ENCODE results near the gene CPA1. TPM values are rescaled to one million over a fixed set of nuclear protein-coding genes. Genes with fewer than 3 reads are reported as not detected.

Gene CPA1
- total RNA-seq, 1 experiment from 2014 or later = 0.23 TPM

- no peak for DNase-seq (ENCODE audit: low read depth)
These were observed 27.1 kb upstream of the CPA1 start for GRCh38 chr7:130353196-130353595.

GRCh38 chr7:130356121-130356875 lies 24.0 kb upstream of the CPA1 start:
- DNase-seq (ENCODE audit: low read depth) = peak; percentile 100

GRCh38 chr7:130356876-130357611 lies 23.2 kb upstream of the CPA1 start:
- DNase-seq (ENCODE audit: low read depth) = peak; percentile 95

GRCh38 chr7:130358471-130358870 lies 21.8 kb upstream of the CPA1 start:
- DNase-seq (ENCODE audit: low read depth) = no peak

- no peak for DNase-seq (ENCODE audit: low read depth)
These were observed 20.9 kb upstream of the CPA1 start for GRCh38 chr7:130359276-130359857.

GRCh38 chr7:130360518-130360917 lies 19.8 kb upstream of the CPA1 start:
- DNase-seq (ENCODE audit: low read depth) = no peak

DNA sequence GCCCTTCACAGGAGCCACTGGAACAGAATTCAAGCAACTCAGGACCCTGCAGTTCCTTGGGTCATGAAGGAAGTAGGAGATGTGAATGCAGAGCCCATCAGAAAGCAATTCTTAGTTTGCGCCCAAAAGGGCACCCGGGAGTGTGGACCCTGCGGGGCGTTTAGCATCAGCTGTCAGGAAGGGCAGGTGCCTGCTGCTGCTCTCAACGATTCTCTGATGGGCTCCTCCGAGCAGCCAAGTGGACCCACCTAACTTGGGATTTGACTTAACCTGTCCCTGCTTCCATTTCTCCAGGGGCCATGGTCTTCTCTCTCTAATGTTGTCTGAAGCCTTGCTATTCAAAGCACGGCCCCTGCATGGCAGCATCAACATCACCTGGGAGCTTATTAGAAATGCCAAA lies 18.6 kb upstream of the CPA1 start:
- DNase-seq (ENCODE audit: low read depth) = no peak

DNA sequence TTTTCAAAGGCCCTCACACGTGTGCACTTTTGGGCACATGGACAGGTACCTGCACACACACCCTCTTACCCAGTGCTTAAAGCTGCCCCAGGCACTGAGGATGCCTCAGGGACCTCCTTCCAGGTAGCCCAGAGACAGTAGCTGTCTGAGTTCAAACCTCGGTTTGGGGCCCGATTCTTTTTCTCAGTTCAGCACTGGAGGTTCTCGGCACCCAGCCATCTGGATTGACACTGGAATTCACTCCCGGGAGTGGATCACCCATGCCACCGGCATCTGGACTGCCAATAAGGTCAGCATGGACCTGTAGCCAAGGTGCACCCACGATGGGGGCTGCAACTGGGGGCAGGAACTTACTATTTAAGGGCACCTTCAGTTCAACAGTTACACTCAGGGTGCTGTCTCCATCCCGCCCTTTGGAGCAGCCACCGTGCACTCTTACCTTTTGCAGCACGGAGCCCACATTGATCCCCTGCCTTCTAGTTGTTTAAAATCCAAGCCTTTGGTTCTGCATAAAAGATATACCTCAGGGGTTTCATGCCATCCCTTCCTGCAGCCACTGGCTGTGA lies 18.0 kb upstream of the CPA1 start:
- DNase-seq (ENCODE audit: low read depth) = no peak

GRCh38 chr7:130363026-130363847 lies 17.1 kb upstream of the CPA1 start:
- peak; percentile 100 for DNase-seq (ENCODE audit: low read depth)

GRCh38 chr7:130364451-130364850 lies 15.8 kb upstream of the CPA1 start:
- DNase-seq (ENCODE audit: low read depth) = no peak

- no peak for DNase-seq (ENCODE audit: low read depth)
These were observed 15.2 kb upstream of the CPA1 start for GRCh38 chr7:130365088-130365487.

DNA sequence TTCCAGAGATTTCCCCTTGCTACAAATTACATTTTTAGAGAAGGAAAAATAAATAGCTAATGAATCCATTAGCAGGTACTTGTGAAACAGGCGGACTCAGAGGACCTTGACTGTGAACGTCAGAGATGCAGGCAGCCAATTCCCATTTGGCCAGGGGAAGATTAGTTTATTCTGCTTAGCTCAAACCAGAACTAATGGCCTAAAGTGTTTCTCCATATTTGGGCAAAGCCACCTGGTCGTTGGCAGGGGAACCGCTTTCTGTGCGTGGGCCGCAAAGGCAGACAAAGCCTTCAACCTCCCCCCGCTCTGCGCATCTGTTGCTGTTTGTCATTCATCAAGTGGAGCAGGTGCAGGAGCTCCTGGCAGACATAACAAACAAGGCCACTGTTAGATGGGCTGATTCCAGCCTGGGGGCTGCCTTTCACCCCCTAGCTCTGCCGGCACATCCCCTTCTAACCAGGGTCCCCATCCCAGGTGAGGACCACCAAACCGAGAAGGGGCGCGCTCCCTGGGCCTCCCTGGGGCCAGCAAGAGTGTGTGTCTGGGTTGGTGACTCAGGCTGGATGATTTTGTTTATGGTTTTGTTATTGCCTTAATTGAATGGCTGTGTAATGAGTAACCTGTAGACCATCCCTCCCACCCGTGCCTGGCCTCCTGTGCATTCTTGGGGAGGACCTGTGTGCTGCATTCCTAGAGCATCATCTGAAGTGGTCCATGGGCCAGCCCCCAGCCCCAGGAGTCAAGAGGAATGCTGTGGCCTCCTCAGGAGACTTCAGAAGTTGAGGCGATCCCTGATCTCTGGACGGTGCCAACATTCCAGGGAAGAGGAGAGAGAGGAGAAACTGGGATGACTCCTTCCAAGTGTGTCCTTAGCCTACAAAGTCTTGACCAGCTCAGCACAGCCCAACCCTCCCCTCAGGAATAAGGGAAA lies 14.5 kb upstream of the CPA1 start:
- DNase-seq (ENCODE audit: low read depth) = peak; percentile 100

DNA sequence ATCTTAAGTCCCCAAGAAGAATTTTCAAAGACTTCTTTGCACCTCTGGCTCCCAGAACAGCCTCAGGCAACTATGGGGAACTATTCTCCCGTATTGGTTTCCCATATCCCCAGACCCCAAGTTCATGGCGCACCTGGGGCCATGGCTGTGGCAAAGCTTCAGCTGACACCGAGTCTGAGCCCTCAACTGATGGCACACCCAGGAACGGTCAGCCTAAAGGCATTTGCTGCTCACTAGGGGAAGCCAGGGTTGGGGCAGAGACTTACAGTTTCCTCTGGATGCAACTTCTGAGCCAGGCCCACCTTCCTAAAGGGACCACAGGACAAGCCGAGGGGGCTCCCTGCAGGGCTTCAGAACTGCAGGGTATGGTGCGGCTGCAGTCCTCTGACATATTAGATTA lies 13.7 kb upstream of the CPA1 start:
- peak; percentile 55 for DNase-seq (ENCODE audit: low read depth)

- DNase-seq (ENCODE audit: low read depth) = no peak
These were observed 13.1 kb upstream of the CPA1 start for GRCh38 chr7:130367088-130367755.

- no peak for DNase-seq (ENCODE audit: low read depth)
These were observed 12.2 kb upstream of the CPA1 start for GRCh38 chr7:130367836-130368746.

DNA sequence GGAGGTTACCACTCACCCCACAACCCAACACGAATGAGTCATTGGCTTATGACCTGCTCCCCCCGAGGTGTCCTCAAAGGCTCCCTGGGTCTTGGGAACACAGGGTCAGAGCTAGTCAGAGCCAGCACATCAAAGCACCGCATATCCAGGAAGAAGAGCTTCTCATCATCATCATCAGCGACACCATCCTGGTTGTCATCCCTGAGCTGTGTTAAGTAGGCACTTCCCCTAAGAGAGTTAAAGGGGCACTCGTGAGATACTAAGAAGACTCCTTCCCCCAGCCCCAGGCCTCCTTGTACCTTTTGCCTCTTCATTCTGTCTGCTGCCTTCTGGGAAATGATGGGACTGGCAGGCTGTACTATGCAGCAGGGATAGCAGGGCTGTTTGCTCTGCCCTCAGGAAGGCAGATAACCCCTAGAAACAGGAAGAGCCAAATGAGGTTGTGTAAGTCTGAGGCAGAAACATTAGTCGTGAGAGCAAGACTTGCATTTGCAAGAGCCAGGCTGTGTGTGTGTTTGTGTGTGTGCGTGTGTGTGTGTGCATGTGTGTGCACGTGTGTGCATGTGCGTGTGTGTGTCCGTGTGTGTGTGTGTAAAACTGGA lies 11.1 kb upstream of the CPA1 start:
- DNase-seq (ENCODE audit: low read depth) = peak; percentile 98

- DNase-seq (ENCODE audit: low read depth) = peak; percentile 66
These were observed 10.3 kb upstream of the CPA1 start for GRCh38 chr7:130369831-130370550.

GRCh38 chr7:130371046-130371445 lies 9.2 kb upstream of the CPA1 start:
- DNase-seq (ENCODE audit: low read depth) = peak; percentile 63
